Measurements from ENCODE around the gene LPP.
A peak's percentile ranks its signal among the peaks of the same experiment; 100 is the strongest.
"Not testable (repeated sequence)": the region's sequence is repeated elsewhere in the genome, so short reads cannot be mapped to it uniquely, and the experiment has no call there.

The LPP gene

DNA sequence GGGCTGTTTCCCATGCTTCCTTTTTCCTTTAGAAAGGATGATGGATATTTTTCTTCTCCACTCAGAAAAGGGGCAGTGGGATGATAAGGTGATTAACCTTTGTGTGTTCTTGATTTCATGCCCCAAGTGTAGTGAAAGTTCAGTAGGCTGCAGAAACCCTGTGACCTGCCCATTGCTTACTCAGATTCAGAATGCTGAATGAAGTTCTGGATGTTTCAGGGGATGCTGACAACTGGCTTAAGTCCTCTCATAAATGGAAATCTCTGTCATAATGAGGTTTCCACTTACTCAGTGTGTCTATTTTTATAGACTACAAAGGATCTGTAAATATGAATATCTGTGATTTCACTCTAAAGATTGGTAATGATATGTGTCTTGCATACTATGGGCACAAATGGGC is 546.5 kb downstream of the LPP start:
- no peak for DNase-seq

DNA sequence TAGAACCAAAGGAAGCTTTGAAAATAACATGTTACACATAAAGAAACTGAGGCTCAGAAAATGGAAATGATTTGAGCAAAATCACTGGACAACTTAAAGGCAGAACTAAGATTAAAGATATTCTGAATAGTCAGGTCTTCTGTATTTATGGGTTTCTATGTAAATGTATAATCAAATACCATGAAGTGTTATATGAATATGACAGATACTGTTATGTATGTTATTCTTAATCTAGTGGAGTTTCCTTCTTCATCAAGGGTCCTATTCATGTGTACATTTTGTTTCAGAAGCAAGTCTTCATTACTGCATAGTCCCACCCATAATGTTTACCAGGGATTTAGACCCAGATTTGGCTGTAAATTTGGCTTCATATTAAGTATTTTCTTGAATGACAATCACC is 547.0 kb downstream of the LPP start:
- DNase-seq, result no peak

DNA sequence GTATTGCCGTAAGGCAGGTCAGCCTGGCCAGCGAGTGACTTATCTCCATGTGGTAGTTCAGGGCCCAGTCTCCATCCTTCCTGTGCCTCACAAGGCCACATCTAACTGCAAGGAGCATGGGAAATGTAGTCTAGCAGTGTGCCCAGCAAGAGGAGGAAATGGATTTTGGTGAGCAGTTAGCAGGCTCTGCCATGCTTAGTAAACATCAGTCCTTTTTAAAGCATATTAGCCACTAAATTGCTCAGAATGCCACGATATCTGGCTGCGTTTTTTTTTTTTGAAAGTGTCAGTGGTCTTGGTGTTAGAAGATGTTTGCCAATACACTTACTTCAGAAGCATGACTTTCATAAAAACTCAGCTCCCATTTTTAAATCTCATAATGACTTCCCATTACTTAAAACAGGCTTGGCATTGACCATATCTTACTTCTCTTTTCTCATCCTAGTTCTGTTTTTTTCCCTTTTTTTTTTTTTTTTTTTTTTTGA is 547.6 kb downstream of the LPP start:
- DNase-seq, result no peak

DNA sequence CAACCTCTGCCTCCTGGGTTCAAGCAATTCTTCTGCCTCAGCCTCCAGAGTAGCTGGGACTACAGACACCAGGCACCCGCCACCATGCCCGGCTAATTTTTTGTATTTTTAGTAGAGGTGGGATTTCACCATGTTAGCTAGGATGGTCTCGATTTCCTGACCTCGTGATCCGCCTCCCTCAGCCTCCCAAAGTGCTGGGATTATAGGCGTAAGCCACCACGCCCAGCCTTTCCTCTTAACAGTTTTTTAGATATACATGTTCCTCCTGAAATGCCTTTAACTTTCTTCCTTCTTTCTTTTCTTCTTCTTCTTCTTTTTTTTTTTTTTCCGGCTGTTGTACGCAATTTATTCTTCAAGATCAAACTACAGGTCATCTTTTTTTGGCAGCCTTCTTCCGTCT is 548.1 kb downstream of the LPP start:
- DNase-seq, result not testable (repeated sequence)

DNA sequence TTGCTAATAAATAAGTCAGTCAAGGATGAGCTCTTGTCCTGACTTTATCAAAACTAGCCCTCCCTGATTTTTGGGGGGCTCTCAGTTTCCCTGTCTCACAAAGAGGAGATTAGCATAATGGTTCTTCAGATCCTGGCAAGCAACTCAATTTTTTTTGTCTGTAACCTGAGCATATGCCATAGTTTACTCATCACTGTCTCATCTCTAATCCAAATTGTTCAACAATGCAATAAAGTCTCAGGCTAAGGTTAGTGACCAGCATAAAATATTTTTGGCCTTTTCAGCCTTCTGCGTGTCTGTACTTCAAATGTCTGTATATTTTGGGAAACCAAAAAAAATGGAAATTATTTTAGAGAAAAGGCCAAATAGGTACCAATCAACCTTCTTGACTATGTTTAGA is 552.2 kb downstream of the LPP start:
- no peak for DNase-seq

DNA sequence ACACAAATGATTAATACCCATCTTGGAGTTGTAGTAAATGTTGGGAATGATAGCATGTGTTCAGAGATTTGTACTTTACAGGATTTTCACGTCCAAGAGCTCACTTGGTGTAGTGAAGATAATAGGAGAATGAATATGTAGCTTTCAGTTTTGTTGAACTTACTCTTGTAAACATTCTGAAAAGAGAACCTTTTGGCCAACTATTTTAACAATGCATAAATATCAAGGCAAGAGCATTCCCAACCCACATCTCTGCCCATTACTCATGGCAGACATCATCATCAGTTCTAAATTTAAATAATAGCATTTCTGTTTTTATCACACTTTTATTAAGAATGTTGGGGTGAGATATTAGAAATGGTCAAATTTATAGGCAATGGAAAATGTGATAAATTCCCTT is 552.6 kb downstream of the LPP start:
- DNase-seq, result no peak

DNA sequence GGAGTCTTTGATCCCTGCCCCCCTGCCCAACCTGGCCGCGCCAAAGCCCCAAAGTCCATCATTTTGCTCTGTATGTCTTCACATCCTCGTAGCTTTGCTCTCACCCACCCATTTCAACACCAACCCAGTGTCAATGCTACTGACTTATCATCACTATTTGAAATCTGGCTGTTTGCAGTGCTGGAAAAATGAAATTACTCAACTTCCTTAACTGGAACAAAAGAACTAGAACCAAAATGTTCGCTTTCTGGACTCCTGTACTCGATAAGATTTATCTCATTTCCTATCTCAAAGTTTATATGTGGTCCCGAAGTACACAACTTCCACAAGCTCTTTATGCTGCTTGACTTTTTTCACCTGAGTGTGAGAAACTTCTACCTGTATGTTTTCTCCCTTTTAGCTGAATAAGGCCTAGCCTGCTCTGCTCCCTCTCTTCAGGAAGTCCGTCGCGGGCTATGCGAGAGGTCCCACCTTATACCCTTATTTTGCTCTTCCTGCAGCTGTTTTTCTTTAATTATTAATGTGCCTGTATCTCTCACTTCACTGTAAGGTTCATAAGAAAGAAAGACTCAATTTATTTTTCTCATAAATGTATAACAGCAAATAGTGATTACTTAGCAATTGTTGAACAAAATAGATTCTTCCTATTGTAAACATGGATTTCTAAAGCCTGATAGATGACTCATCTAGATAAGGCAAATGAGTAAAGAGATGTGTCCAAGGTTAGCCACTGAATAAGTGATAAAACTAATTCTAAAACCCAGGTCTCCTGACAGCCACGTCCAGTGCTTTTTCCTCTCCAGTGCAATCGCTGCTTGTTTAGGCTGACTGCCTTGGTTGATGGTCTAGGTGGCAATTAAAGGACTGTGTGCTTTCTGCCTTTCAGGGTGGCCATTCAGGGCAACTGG is 553.7 kb downstream of the LPP start:
- DNase-seq, result no peak

DNA sequence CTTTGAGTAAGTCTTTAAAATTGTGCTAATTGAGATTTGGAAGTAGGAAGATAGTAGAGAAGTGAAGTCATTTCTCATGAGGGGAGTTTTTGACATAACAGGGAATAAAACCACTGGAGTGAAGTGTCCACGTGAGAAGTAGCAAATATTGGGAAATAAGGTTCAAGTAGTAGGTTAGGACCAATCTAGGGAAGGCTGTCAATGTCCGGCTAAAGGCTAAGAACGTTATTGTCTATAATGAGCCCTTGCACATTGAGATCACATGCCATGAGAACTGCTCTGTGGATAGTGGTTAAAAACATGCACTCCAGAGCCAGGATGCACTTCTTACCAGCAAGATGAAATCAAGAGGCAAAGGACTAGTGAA is 557.9 kb downstream of the LPP start:
- no peak for DNase-seq

DNA sequence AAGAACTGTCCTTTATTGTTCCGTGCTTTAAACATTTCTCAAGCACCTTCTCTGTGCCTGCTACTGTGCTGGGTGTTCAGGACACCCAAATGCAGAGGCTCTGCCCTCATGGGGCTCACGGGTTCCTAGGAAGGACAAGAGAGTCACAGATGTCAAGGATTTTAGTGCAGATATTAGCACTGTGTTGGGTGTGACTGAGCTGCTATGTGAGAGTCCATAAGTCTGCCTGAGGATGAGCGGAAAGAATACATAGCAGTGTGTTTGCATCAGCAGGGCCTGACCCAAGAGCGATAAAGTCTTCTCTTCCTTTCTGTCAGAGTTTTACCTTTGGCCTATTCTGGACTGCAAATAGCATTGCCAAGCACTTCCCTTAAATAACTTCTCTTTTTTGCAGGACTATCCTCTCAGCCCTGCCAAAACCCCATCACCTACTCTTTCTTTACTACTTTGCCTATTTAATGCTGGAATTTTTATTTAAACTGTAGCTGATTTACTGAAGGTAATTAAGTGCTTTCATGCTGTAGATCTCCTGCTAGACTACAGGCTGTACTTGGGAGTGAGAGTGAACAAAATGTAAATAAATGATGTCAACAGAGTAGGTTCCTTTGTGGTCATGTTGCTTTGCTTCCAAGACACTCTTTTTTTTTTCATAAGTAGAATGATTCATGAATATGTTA is 558.4 kb downstream of the LPP start:
- DNase-seq, result no peak

DNA sequence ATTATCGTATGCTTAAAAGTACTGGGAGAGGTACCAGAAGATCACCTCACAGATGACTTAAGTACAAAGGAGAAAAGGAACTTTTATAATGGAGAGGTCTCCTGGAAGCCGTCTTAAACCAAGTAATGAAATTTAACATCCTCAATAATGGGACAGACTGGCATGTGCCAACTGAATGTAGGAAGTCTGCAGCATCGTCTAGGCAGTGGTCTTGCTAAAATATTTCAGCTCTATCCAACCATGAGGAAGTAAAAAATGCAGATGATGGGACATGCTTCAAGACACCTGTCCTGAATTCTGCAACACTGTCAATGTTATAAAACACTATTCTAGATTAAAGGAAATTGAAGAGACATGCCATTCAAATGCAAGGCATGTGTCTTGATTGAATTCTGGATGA is 559.0 kb downstream of the LPP start:
- DNase-seq, result no peak

DNA sequence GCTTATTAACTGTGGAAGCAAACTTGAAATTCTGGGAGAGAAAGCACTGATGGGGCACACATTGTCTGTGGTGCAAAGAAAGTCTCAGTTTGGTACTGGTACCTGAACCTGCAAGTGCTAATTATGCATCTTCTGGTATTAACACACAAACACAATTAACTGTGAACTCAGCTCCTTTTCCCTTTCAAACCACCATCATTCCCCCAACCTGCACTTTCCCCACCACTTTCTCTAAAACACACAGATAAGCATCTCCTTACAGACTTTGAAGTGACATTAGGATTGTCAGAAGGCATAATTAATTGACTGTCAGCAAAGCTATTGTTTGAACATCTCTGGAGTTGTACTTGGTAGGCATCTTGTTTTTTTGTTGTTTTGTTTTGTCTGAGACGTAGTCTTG is 565.6 kb downstream of the LPP start:
- no peak for DNase-seq

DNA sequence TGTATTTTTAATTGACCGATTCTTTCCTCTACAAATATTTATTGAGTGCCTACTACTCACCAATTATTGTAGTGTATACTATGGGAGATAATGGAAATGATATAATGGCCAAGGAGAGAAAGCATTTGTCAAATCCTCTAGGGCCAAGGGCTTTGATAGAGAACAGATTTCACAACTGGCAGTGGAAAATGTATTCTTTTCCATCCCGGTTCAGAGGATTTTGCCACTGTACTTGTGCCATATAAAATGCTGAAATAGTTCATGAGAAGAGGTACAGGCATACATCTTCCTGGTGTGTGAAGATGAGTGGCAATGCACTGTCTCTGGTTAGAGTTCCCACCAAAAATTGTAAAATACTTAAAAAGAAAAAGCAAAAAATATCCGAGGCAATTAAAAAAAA is 566.3 kb downstream of the LPP start:
- DNase-seq, result no peak

DNA sequence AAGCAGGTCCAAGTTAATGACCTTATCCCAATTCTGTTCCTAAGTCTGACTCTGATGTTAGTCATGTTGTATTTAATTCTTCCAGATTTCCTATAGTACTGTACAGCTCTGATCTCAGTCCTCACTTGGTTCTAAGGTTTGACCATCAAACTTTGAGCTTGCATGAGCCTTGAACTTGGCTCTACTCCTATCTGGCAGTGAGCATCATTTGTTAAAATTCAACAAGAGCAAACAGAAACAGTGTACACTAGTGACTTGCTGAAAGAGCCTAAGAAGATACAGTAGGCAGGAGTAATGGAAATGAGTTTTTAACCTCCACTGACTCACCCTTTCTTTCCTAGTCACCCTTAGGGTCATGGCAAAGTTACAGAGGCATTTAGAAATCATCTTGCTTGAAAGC is 566.7 kb downstream of the LPP start:
- DNase-seq, result no peak

DNA sequence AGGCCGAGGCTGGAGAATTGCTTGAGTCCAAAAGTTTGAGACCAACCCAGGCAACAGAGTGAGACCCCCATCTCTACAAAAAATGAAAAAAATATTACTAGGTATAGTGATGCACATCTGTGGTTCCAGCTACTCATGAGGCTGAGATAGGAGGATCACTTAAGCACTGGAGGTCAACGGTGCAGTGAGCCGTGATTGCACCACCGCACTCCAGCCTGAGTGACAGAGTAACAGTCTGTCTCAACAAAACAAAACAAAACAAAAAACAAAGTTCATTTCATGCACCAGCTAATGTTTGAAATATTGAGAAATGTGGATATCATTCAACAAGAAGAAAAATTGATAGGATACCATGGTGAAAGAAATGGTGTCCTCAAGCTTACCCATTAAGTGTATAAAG is 567.4 kb downstream of the LPP start:
- DNase-seq, result no peak

DNA sequence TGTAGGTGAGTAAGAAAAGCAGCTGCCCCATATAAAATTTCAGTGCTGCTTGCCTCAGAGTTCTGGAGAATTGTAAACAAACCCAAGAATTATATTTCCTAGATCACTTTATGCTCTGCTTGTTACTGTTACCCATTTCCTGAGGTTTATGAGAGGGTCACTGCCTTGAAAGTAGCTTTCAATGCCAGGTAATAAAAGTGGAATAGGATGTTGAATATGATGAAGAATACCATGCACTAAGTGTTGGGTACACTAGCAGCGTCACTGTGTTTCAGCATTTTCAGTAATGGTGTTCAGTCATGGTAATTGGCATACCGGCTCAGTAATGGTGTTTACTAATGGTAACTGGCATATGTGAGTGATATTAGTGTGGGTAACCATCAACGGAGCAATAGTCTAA is 568.0 kb downstream of the LPP start:
- DNase-seq, result no peak

DNA sequence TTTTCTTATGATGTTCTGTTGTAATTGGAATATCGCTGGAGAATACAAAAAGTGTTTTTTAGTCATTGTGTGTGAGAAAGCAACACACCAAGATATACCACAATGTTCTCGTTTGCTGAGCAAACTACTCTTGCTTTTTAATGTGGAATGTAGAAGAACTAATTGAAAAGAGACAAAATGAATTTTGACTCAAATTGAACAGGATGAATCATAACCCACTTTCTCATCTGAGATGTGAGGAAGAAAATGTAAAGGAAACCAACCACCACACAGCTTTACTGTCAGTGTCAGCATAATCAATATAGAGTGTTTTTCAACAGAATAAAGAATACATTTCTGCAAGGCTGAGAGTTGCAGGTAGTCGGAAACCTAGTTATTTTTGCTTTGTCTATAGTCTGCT is 569.0 kb downstream of the LPP start:
- no peak for DNase-seq

DNA sequence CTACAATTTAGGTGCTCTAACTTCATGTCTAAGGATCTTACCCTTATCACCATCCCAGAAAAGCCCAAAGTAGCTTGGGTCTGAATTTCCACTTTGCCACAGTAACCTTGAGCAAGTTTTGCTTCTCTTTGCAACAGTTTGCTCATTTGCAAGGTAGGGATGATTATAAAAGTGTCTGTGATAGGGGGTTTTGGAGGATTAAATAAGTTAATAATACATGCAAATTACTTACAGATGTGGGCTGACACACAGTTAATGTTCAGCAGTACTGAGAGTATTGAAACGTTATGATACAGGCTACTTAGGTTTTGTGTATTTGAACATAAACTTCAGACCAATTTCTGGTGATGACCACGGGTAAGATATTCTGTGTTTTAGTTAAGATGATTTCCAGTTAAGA is 573.1 kb downstream of the LPP start:
- no peak for DNase-seq

DNA sequence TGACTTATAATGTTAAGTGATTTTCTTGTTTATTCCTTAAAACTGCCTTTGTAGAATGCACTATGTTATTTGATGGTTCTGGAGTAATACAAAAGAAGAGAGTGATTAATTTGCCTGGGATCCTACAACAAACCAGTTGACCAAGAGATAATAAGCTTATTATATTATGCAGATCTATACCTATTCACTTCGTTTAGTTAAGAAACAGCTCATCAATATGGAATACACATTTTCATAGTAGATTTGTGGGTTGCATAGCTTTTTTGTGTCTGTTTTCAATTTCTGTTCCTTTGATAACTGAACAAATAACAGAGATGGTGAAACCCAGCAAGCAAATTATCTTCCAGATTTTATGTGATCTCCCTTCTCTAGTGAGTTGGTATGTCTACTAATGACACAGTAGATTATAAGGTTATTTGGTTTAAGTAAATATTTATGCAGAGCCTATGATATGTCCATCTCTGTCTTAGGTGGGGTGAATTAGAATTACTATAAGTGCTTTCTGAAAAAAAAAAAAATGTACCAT is 574.5 kb downstream of the LPP start:
- no peak for DNase-seq

DNA sequence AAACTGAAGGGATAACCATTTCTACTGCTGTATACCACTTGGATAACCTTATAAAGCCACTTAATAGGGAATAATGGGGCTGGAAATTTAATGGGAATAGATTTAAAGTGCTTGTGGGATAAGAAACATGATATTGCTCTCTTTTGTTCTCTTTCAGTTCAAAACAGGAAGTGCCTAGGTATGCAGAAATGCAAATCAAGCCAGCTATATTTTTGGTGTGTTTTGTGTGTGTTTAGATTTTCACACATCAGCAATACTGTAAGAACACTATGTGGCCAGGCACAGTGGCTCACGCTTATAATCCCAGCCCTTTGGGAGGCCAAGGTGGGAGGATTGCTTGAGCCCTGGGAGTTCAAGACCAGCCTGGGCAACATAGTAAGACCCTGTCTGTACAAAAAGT is 575.5 kb downstream of the LPP start:
- DNase-seq, result no peak

DNA sequence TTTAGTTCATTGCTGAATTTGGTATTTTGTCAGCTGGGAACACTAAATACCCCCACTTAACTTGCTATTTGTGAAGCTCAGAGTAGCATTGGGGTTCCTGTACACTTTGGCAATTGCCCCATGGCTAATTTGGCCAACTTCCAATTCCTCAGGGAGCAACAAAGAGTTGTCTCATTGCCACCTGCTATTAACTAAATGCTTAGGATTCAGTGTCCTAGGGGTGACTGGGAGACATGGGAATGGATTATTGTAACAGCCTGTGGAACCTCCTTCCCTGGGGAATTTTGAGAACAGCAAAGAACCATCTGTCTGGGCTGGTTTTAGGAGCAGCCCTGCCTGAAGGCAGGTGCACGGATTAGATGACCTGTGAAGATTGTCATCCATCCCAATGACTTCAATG is 580.4 kb downstream of the LPP start:
- DNase-seq, result peak; percentile 93

DNA sequence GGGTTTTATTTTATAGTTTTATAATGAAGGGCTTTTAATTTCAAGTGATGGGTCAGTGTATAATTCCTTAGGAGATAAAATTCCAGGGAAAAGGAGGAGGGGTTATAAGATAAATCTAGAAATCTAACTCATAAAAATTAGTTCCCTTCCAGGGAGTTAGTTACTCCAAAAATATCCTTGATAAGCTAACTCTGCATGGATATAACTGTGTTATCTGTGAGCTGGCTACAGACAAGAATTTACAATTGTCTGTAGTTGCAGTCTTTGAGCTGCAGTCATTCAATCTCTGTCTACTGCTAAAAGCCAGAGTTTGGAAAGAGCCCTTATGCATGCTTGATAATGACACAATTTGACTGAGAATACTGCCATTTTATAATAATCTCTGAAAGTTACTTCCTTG is 585.6 kb downstream of the LPP start:
- DNase-seq, result no peak

DNA sequence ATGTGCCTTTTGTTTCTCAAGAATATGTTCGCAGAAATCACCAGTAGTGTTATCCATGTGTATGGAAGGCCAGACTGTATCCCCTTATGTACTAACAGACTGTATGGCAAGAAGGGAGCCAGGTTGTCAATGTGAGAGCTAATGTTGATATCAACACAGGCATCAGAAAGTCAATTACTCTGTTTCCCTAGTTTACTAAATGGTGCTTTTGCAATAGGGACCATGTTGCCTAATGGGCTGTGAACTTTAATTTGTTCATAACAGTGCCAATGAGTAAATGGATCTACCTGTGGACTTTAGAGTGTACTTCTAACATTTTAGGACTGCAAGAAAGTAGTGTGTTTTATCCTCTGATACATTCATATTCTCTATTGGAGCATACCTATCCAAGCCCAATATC is 586.1 kb downstream of the LPP start:
- no peak for DNase-seq

DNA sequence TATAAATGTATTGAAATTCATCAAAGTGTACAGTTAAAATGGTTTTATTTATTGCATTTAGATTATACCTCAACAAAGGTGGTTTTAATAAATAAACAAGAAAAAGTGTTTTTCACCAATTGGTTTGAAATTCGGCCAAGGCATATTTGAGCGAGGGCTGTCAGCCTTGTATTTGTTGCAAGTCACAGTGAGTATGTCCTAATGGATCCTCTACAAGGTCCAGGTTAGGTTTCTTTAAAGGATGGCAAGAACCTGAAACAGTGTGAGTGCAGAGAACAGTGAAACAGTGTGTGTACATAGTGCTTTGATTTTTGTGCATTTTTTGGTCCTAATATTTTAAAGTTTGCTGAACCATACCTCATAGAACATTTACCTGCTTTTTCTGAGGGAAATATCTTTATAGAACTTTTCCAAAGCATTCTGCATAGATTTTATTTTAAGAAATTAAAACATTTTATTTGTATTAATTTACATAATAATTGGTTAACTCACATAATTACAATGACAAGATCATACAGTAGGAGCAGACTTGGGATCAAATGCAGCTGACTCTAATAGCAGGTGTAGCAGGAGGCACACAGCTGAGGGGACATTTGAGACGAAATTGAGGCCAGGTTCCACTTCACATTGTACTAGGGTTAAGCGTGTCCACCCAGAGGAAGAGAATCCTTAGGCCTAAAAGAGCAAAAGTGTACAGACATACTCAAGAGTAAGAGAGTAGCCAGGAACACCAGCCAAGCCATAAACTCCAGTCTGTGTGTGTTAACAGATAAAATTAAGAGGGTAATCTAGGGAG is 589.0 kb downstream of the LPP start:
- no peak for DNase-seq

DNA sequence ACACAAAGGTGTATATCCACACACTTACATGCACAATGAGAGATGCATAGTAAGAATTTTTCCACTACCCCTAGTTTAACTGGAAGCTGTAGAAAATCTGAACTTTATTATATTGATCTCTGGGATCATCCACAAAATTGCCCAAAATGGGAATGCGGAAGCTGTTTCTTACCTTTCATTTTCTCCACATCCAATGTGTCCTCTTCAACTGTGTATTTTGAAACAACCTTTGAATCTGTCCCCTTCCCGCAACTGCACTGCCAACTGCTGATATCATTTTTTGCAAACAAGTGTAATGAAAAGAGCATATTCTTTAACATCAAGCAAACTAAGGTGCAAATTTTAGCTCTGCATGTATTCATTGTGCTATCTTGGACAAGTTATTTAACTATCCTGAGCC is 590.2 kb downstream of the LPP start:
- DNase-seq, result no peak

Measured in NCI-H1694 (cell line).